Cardiac ventricle fibroblast (primary cell): ENCODE results near the gene VCL. TPM values are rescaled to one million over a fixed set of nuclear protein-coding genes. Genes with fewer than 3 reads are reported as not detected.

Experiments
- total RNA-seq: library from RNA; depleted of rRNA; stranded (reverse); fragments of >200 nt; gene quantifications from 2 replicates; pipeline ENCODE4 v1.2.3, GENCODE V29; 2015

VCL gene
- 159 and 181 TPM in 2 replicates for total RNA-seq

DNA sequence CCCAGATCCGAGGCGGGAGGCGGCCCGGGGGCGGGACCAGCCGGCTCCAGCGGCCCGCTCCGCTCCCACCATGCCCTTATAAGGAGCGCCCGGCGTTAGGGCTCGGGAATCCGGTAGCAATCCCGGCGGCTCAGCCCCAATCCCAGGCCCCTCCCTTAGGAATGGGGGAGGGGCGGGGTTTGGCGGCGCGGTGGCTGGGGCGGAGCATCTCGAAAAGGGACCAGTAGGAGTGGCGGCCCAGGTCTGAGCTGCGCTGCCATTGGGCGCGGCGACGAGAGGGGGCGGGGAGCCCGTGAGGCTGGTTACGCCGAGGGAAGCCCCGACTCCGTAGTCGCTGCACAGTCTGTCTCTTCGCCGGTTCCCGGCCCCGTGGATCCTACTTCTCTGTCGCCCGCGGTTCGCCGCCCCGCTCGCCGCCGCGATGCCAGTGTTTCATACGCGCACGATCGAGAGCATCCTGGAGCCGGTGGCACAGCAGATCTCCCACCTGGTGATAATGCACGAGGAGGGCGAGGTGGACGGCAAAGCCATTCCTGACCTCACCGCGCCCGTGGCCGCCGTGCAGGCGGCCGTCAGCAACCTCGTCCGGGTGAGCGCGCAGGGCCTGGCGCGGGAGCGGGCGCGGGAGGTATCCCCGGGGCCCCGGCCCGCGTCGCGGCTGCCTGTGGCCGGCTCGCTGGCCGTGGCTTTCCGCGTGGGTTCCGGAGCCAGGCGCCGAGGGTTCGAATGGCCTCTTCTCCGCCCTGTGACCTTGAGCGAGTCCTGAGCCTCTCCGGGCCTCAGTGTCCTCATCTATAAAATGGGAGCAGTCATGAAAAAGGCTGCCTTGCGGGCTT lies at the start of gene VCL:
TSS of gene VCL (plus strand) at position 330 of the 836 bp plus-strand sequence. CDS start at position 422, 92 bp downstream.

DNA sequence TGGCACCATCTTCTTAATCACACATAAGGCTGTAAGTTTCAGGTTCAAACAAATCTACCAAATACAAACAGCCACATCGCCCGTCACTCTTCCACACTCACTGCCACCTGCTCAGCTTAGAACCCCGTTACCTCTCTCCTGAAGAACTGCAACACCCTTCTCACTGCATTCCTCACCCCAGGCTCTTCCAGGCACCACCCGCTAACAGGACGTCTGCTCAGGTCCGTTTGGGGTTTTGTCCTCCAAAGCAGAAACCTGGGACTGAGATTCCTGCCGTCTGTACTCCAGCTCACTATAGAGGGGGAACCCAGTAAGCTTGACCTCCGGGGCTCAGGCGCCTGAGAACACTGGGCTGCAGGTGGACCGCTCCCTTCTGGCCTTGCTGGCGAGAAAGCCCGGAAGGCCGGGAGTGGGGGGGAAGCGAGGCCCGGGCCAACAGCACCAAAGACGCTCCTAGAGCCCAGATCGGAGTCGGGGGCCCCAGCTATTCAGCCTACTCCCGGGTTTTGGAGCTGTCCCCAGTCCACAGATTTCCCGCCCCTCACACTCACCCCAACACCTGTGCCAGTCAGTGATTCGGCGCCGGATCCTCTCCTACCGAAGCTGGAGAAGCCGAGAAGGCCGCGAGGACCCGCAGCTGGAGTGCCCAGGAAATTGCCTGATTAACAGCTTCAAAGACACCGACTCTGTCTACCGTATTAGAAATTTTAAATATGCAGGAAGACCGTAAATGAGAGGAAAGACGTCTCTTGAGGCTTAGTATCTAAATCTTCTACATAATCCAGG lies 152.5 kb downstream of the VCL start, which contains the start of gene AP3M1:
TSS of gene AP3M1 (minus strand) at position 625 of the 786 bp plus-strand sequence. CDS start 12,449 bp downstream, outside the sequence.

DNA sequence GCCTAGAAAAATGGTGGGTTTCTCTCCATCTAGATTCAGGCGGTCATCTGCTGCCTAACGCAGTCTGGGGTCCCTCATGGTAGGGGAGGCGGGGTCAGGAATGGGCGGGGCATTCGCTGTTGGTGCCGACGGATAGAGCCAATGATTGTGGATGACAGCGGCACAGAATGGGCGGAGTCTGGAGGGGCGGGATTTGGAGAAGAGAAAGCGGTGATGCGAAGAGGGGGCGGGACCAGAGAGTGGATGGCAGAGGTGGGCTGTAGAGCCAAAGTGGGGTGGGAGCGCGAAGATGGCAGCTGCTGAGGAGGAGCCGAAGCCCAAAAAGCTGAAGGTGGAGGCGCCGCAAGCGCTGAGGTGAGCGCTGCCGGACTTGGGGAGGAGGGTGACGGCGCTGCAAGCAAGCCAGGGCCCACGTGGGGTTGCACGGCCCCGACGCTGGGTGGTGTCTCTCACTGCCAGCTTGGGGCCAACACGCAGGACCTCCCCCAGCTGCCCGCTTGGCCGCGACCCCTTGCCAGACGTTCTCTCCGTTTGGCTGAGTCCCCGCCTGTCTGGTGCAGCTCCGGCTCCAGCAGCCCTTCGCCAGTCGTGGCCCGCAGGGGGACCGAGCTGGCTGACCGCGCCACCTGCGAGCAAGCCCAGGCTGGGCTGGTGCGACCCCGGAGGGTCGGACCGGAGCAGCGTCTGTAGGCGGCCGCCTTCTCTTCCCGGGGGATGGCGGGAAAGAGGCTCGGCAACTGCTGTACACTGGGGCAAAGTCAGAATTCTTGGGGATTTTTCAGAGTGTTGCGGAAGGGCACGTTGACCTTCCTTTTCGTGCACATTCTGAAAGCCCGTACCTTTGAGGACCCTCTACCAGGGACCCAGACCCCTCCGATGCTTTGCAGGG lies 153.3 kb downstream of the VCL start, which contains the start of gene ADK:
TSS of gene ADK (plus strand) at position 232 of the 889 bp plus-strand sequence. CDS start at position 290, 58 bp downstream.

Other genes with a start within 250 kb of the VCL start
- 25.3 and 28.7 TPM in 2 replicates for gene CHCHD1, start 216.1 kb upstream of the VCL start, total RNA-seq
- gene ZSWIM8, start 212.5 kb upstream of the VCL start, total RNA-seq, result 57.7 and 62.0 TPM in 2 replicates
- 12.5 and 22.2 TPM in 2 replicates for gene NDST2, start 186.5 kb upstream of the VCL start, total RNA-seq
- gene CAMK2G, start 123.6 kb upstream of the VCL start, total RNA-seq, result 14.2 and 15.3 TPM in 2 replicates
- gene PLAU, start 87.0 kb upstream of the VCL start, total RNA-seq, result 34.6 and 39.9 TPM in 2 replicates
- 18.7 and 20.0 TPM in 2 replicates for gene AP3M1, start 152.7 kb downstream of the VCL start, total RNA-seq
- gene ADK, start 153.1 kb downstream of the VCL start, total RNA-seq, result 21.7 and 26.6 TPM in 2 replicates